Metanephros (tissue), 2 donors: ENCODE data around the gene DCTN2. TPM values are rescaled to one million over a fixed set of nuclear protein-coding genes. Genes with fewer than 3 reads are reported as not detected.

Experiments used
- small RNA-seq: library from RNA; depleted of rRNA; stranded (forward); fragments of <200 nt; gene quantifications from one replicate; pipeline ENCODE3, GENCODE V24; 2014; ENCODE audit warnings: low replicate concordance
- total RNA-seq: library from RNA; depleted of rRNA; stranded (reverse); fragments of >200 nt; gene quantifications from one replicate; pipeline ENCODE4 v1.2.3, GENCODE V29; 2014

The DCTN2 gene
- 85.7 TPM for total RNA-seq

GRCh38 chr12:57546438-57547287 lies at the start of gene DCTN2:
DCTN2 (minus strand) TSS chr12:57547192; CDS start chr12:57547063, 129 bp downstream.

GRCh38 chr12:57590864-57591781 lies 44.1 kb upstream of the DCTN2 start, which contains the start of gene PIP4K2C:
PIP4K2C (plus strand) TSS chr12:57591192; CDS start chr12:57591290, 98 bp downstream.

GRCh38 chr12:57549909-57550640 lies 3.1 kb upstream of the DCTN2 start, which contains the start of gene KIF5A:
KIF5A (plus strand) TSS chr12:57550044; CDS start chr12:57550272, 228 bp downstream.

GRCh38 chr12:57522011-57522886 lies 24.7 kb downstream of the DCTN2 start, which contains the start of gene MBD6:
MBD6 (plus strand) TSS chr12:57522824; CDS start chr12:57524304, 1,480 bp downstream.

GRCh38 chr12:57520053-57520818 lies 26.8 kb downstream of the DCTN2 start, which contains the start of gene DDIT3:
DDIT3 (minus strand) TSS chr12:57520514; CDS start chr12:57517406, 3,108 bp downstream.

GRCh38 chr12:57487597-57488401 lies 59.2 kb downstream of the DCTN2 start, which contains the start of gene MARS1:
MARS1 (plus strand) TSS chr12:57488068; CDS start chr12:57488091, 23 bp downstream.

Small RNA genes lying within 50 kb of the gene (small RNA-seq; reads per million reads assigned to genes)
- not detected for gene MIR616

Other genes with a start within 250 kb of the DCTN2 start
- gene R3HDM2, start 116.1 kb downstream of the DCTN2 start, total RNA-seq: 51.6 TPM
- 0.41 TPM for gene INHBC, start 112.4 kb downstream of the DCTN2 start, total RNA-seq
- 0.23 TPM for gene INHBE, start 91.9 kb downstream of the DCTN2 start, total RNA-seq
- 13.4 TPM for gene GLI1, start 87.4 kb downstream of the DCTN2 start, total RNA-seq
- gene ARHGAP9, start 67.3 kb downstream of the DCTN2 start, total RNA-seq: 10.7 TPM
- 95.8 TPM for gene MARS1, start 59.1 kb downstream of the DCTN2 start, total RNA-seq
- 45.3 TPM for gene DDIT3, start 26.7 kb downstream of the DCTN2 start, total RNA-seq
- gene MBD6, start 24.4 kb downstream of the DCTN2 start, total RNA-seq: 32.7 TPM
- gene KIF5A, start 2.9 kb upstream of the DCTN2 start, total RNA-seq: 0.35 TPM
- gene PIP4K2C, start 44.0 kb upstream of the DCTN2 start, total RNA-seq: 22.2 TPM
- gene DTX3, start 57.6 kb upstream of the DCTN2 start, total RNA-seq: 44.4 TPM
- gene ARHGEF25, start 64.2 kb upstream of the DCTN2 start, total RNA-seq: 29.2 TPM
- 1.3 TPM for gene B4GALNT1, start 86.0 kb upstream of the DCTN2 start, total RNA-seq
- gene OS9, start 146.9 kb upstream of the DCTN2 start, total RNA-seq: 124 TPM
- gene AGAP2, start 191.6 kb upstream of the DCTN2 start, total RNA-seq: 2.9 TPM
- gene TSPAN31, start 197.8 kb upstream of the DCTN2 start, total RNA-seq: 41.7 TPM
- 87.5 TPM for gene CDK4, start 205.1 kb upstream of the DCTN2 start, total RNA-seq
- 8.9 TPM for gene MARCHF9, start 207.9 kb upstream of the DCTN2 start, total RNA-seq
- 1.1 TPM for gene CYP27B1, start 219.9 kb upstream of the DCTN2 start, total RNA-seq
- gene METTL1, start 224.9 kb upstream of the DCTN2 start, total RNA-seq: 10.3 TPM
- gene EEF1AKMT3, start 225.4 kb upstream of the DCTN2 start, total RNA-seq: 11.1 TPM
- gene TSFM, start 235.6 kb upstream of the DCTN2 start, total RNA-seq: 15.0 TPM